ENCODE measurements around the gene CELSR1. TPM values are rescaled to one million over a fixed set of nuclear protein-coding genes. Genes with fewer than 3 reads are reported as not detected.

Gene CELSR1
- total RNA-seq, 1 donor from 2014 or later: 16.0 TPM

- Mint-ChIP-seq H3K27ac (ENCODE audit: unreplicated experiment) (no peak overlapping the region), H3K36me3 (ENCODE audit: unreplicated experiment) (peaks cover 21% of the 10 kb centered on the region), H3K4me1 (ENCODE audit: unreplicated experiment) (peaks cover 2% of the 10 kb centered on the region), H3K9me3 (ENCODE audit: unreplicated experiment) (peaks cover 5% of the 10 kb centered on the region), H3K27me3 (ENCODE audit: unreplicated experiment) (no peaks in the 10 kb centered on the region), H3K4me3 (ENCODE audit: unreplicated experiment) (no peak overlapping the region)
- TF ChIP-seq, protein P1, sequence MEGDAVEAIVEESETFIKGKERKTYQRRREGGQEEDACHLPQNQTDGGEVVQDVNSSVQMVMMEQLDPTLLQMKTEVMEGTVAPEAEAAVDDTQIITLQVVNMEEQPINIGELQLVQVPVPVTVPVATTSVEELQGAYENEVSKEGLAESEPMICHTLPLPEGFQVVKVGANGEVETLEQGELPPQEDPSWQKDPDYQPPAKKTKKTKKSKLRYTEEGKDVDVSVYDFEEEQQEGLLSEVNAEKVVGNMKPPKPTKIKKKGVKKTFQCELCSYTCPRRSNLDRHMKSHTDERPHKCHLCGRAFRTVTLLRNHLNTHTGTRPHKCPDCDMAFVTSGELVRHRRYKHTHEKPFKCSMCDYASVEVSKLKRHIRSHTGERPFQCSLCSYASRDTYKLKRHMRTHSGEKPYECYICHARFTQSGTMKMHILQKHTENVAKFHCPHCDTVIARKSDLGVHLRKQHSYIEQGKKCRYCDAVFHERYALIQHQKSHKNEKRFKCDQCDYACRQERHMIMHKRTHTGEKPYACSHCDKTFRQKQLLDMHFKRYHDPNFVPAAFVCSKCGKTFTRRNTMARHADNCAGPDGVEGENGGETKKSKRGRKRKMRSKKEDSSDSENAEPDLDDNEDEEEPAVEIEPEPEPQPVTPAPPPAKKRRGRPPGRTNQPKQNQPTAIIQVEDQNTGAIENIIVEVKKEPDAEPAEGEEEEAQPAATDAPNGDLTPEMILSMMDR (IDR thresholded peaks at IDR 0.05): no peak
- no peak for DNase-seq (ENCODE audit: extremely low spot score, unreplicated experiment)
These were observed 157.4 kb downstream of the CELSR1 start for GRCh38 chr22:46380069-46380468.

GRCh38 chr22:46379066-46379930, 158.1 kb downstream of the CELSR1 start:
- Mint-ChIP-seq H3K4me1 (ENCODE audit: unreplicated experiment) (peaks cover 2% of the 10 kb centered on the region), H3K27me3 (ENCODE audit: unreplicated experiment) (no peaks in the 10 kb centered on the region), H3K4me3 (ENCODE audit: unreplicated experiment) (no peak overlapping the region), H3K9me3 (ENCODE audit: unreplicated experiment) (peaks cover 5% of the 10 kb centered on the region), H3K27ac (ENCODE audit: unreplicated experiment) (no peak overlapping the region), H3K36me3 (ENCODE audit: unreplicated experiment) (peaks cover 22% of the 10 kb centered on the region)
- DNase-seq (ENCODE audit: extremely low spot score, unreplicated experiment): no peak
- TF ChIP-seq, protein P1 (IDR thresholded peaks at IDR 0.05): no peak

DNA sequence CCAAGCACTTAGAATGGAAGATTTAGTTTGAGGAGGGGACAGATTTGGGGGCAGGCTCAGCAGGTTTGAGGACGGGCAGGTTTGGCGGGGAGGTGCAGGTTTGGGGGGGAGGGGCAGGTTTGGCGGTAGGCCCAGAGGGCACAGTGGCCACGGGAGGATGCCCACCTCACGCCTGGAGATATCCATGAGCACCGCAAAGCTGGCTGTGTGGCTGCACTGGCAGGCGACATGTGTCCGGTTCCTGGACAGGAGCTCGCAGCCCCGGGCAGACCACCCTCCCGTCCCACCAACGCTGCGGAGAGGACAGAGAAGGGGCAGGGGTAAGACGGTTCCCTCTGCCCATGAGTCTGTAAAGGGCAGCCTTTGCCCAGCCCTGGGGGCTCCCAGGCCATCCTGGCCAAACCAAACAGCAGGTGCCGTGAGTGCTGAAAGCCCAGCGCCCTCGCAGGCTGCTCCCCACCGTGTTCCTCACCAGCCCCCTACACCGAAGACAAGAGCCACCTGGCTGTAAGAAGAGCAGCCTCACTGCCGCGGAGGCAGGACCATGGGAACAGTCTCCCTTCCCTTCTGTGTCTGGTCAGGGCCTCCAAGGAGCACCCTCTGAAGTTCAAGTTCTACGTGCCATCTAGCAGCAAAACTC, 158.9 kb downstream of the CELSR1 start:
- no peak overlapping the region for H3K4me3 Mint-ChIP-seq (ENCODE audit: unreplicated experiment)
- no peak overlapping the region for H3K27ac Mint-ChIP-seq (ENCODE audit: unreplicated experiment)
- peaks cover 2% of the 10 kb centered on the region for H3K4me1 Mint-ChIP-seq (ENCODE audit: unreplicated experiment)
- DNase-seq (ENCODE audit: extremely low spot score, unreplicated experiment): no peak
- H3K9me3 Mint-ChIP-seq (ENCODE audit: unreplicated experiment): peaks cover 5% of the 10 kb centered on the region
- TF ChIP-seq, protein P1 (IDR thresholded peaks at IDR 0.05): no peak
- no peaks in the 10 kb centered on the region for H3K27me3 Mint-ChIP-seq (ENCODE audit: unreplicated experiment)
- H3K36me3 Mint-ChIP-seq (ENCODE audit: unreplicated experiment): peaks cover 22% of the 10 kb centered on the region

GRCh38 chr22:46377525-46378425, 159.6 kb downstream of the CELSR1 start:
- Mint-ChIP-seq H3K9me3 (ENCODE audit: unreplicated experiment) (peaks cover 5% of the 10 kb centered on the region), H3K27me3 (ENCODE audit: unreplicated experiment) (no peaks in the 10 kb centered on the region), H3K27ac (ENCODE audit: unreplicated experiment) (no peak overlapping the region), H3K4me1 (ENCODE audit: unreplicated experiment) (peaks cover 2% of the 10 kb centered on the region), H3K36me3 (ENCODE audit: unreplicated experiment) (peaks cover 19% of the 10 kb centered on the region), H3K4me3 (ENCODE audit: unreplicated experiment) (no peak overlapping the region)
- TF ChIP-seq, protein P1 (IDR thresholded peaks at IDR 0.05): no peak
- DNase-seq (ENCODE audit: extremely low spot score, unreplicated experiment): no peak
